GM04503 (cell line): ENCODE data around the gene COL8A1.
"Not testable (repeated sequence)": the region's sequence is repeated elsewhere in the genome, so short reads cannot be mapped to it uniquely, and the experiment has no call there.

Experiments used
- DNase-seq: peaks from one replicate; pipeline ENCODE4 v3.0.0-alpha.2; 2012; ENCODE audit warnings: low read depth

The COL8A1 gene

DNA sequence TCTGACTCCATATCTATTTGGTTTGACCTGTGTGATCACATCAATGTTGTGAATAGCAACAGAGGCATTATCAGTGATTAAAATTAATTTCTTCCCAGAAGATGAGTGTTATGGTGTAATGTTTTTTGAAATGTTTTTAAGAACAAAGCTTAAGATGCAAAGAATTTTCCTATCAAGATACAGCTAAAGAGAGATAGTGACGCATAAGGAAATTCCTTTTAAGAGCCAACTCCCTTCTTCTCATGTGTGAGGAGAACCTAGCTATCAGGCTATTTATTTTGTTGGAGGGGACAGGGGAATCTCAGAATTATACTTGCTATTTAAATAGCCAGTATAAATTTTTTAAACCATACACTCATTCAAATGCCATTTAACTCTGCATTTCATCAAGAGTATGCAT lies 71.3 kb downstream of the COL8A1 start:
- no peak for DNase-seq

DNA sequence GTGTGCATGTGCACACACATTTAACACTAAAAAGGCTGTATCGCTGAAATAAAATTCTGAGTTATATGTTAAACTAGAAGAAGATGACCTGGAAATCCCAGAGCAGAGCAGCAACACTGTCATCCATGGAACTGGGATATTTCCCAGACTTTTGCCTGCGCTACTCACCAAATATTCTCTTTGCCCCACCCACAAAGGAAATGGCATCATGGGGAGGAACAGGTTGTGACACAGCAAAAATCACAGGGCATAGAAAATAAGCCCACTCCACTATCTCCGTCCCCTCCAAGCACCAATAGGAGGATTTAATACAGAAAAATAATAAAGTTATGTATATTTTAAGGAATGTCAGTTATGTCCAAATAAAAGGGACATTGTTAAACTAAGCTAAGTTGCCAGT lies 71.7 kb downstream of the COL8A1 start:
- DNase-seq: no peak

DNA sequence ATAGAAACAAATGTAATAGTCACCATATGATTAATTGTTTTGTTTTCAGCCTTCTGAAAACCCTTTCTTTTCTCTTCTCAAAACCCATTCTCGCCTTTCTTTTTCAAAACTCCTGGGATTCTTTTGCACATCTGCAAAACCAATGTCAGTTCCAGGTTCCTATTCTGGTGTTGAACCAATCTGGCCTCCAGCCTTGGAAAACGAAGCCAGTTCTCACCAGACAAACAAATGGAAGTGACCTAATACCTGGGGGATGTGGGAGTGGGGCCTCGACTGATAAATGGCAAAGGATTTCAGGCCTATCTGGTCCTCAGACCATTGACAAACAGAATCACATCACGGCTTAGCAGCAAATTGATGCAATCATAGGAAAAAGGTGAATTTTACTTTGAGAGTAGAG lies 73.0 kb downstream of the COL8A1 start:
- no peak for DNase-seq

DNA sequence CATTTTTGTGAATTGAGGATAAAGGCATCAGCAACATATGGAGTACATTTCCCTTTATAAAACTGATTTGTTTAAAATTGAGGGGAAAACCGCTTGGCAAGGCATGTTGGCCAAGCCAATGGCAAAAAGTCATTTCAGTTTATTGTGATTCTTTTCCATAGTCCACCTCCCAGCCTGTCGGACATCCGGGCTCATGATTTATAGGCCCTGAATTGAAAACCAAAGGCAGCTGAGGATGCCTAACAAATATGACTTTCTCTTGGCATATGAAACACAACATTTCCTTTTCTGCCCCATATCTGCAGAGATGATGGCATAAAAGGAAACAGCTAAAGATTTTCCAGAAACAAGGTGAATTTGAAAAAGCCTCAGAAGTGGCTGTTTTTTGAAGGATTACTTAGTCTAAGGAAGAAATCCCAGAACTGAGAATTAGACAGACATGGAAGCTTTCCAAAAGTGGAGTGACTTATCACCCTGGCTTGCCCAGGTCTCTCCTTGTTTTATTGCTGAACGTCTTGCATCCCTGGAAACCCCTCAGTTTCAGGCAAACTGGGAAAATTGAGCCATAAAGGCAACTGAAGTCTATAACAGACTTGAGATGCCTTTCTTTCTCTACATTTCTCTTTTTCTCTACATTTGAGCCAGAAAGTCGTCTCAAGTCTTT lies 74.0 kb downstream of the COL8A1 start:
- no peak for DNase-seq

DNA sequence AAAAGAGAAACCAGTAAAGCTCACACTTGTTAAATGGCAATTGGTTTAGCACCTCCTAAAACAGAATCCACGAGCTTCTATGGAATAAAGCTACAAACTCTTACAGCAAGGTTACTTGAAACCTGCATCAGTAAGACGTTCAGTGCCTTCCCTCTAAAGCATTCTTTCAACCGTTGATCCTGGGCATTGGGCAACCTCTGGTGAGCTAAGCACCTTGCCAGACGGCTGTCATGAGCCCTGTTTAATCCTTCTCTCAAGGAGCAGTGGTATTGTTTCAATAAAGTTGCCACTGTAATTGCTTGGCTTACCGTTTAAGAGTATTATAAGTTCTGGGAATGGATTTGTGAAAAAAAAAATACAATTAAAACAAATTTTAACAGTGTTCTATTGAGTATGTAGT lies 75.0 kb downstream of the COL8A1 start:
- no peak for DNase-seq

DNA sequence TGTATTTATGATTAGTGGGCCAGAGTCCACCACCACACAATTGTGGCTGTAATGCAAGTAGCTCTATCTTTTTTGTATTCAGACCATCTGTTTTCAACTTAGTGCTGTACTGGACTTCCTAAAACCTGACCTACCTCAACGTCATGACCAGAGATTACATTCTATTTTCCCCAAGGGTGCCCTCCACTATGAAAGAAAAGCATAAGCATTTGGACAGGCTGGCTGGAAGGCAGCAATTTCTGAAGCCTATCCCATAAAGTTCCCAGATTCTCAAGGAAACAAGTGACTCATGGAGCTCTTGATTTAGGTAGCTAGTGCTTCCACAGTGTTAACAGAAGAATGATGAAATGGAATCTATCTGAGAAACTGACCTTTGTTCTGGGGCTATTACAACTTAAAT lies 75.8 kb downstream of the COL8A1 start:
- DNase-seq: peak; percentile 55

DNA sequence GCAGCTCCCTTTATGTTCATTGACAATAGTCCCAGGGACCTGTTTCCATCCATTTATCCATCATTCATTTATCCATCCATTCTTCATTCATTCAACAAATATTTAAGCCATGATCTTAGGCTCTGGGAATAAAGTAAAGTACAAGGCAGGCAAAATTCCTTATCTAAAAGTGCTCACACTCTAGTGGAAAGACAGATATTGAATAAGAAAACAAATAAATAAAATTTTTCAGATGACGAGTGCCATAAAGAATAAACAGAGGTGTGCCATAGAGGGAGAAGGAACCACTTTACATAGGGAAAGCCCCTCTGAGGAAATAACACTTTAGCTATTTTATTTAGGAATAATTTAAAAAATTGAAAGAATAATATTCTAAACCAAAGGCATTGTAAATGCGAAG lies 76.2 kb downstream of the COL8A1 start:
- DNase-seq: no peak

DNA sequence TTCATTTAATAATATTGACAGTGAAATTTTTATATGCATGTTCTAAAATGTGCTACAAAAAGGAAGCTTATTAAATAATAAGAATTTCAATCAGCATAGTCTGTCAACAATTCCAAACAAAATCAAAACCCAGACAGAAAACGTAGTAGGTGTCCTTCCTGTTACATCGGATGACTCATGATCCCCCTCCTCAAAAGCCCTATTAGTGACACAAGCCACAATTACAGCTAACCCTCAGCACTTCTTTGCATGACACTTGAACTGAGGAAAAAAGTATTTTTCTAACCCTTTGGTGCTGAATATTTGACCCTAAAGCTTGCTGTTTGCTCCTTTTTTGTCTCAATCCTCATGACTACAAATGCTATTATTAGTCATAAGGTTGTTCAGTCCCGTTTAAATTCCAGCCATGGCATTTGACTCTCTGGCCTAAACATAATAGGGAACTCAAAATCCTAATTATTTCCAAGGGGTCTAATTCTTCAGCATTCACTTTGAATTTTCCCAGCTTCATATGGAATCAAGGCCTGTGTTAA lies 78.1 kb downstream of the COL8A1 start:
- no peak for DNase-seq

DNA sequence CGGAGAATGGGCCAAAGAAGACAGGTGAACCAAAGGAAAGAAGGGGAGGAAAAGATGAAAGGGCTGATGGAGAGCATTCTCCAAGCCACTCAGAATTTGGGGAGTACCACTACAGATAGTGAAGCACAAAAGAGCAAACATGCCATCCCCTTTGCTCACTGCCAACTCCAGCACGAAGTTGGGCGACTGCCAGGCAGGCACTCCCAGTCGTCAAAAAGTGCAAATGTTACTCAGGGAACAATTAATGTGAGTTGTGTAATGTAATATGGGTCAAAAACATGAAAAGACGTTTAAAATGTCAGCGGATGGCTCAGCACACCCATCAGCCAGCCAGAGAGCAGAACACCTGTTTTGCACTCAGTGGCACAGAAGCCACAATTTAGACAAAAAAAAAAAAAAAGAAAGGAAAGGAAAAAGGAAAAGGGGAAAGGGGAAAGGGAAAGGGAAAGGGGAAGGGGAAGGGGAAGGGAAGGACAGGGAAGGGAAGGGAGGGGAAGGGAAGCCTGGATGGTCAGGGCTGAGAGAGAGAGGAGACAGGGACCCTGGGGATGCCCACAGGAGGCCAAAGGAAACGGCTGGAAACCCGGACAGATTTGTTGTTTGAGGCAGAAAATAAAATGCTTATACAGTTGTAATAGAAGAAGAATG lies 82.7 kb downstream of the COL8A1 start:
- DNase-seq: no peak

DNA sequence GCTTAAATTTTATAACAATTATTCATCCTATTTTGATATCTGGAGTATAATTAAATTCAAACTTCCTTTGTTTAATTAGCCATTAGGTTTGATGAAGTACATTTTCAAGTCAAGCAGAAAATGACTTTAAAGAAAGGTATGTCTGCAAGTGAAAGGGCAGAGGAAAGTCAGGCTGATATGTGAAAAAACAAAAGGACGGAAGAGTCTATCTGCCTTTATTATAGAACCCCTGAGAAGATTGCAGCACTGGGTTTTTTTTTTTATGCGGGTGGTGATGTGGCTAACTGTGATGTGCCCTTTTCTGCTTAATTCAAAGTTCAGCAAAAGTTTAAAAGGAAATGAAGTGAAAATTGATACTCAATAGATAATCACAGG lies 83.2 kb downstream of the COL8A1 start:
- DNase-seq: no peak

DNA sequence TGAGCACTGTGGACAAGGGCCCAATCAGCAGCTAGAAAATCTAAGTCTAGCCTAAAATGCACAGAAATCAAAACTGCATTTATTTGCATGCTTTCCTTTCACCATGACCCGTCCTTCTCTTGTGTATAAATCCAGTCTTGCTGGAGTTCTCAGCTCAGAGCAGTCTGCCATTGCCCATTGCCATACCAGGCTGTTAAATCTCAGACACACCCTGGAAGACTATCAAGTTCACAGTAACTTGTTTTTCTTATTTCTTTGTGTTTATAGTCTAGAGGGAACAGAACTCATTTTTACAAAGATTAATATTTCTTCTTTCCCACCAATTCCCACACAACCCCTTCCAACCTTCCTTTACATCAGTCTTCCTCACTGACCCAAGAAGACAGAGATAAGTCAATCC lies 85.9 kb downstream of the COL8A1 start:
- no peak for DNase-seq

DNA sequence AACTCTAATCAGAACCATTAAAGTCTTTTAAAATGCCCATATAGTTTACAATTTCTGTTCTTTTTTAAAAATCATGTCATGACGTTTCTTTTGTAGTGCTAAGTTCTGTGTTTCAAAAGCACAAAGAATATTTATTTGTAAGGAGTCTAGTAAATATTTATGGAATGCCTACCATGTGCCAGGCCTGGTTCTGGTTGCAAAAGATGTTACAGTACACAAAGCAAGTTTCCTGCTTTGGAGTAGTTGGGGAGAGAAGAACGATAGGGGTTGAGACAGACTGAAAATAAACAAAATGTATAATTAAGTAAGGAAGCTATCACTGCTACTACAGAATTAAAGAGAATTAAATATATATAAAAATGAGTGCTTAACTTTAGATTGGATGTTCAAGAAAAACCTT lies 92.5 kb downstream of the COL8A1 start:
- DNase-seq: no peak

DNA sequence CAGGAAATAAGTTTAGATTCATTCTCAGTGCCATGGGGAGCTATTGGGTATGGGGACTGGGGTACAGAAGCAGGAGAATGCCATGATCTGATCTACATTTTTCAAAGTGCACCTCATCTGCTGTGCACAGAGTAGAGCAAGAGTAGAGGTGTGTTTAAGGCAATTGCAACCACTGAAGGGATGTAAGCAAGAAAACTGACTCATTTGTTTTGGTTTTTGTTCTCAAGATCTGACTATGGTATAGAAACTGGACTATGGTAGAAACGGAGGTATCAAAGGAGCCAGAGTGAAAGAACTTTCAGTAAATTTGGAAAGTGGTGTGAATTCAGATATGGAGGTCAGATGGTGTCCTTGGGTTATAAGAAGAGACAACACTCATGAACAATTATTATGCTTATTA lies 93.1 kb downstream of the COL8A1 start:
- DNase-seq: no peak

DNA sequence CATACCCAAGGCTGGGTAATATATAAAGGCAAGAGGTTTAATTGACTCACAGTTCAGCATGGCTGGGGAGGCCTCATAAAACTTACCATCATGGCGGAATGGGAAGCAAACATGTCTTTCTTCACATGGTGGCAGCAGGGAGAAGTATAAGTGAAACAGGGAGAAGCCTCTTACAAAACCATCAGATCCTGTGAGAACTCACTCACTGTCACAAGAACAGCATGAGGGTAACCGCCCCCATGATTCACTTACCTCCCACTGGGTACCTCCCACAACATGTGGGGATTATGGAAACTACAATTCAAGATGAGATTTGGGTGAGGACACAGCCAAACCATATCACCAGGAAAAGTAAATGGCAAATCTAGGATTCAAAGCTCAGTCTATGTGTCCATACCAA lies 102.0 kb downstream of the COL8A1 start:
- DNase-seq: not testable (repeated sequence)

DNA sequence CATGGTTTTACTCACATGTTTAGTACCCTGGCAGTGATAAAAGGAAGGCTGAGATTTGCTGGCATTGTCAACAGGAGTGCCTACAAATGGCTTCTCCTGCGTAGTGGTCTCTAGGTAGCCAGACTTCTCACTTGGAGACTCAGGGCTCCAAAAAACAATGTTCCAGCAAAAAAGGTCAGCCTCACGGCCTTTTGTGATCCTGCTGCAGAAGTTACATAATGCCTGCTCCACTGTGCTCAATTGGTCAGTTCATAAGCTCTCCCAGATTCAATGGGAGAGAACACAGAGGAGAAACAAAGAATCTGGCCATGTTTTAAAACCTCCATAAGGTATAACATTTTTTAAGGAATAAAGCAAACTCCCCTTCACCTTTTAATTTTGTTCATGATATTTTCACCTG lies 103.2 kb downstream of the COL8A1 start:
- DNase-seq: no peak

DNA sequence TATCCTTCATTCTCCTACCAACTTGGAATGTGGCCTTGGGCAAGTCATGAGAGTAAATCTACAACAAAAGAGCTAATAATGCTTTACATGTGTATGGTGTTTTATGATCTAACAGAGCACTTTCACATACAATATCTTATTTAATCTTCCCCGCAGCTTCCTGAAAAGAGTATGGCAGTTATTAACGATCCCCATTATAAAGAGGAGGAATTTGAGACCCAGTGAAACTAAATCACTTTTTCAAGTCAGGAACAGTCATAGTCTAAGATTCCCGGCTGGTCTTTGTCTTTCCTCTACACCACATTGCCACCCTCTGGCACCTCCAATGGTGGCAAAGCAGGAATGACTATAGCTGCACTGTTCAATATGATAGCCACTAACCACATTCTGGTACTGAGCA lies 109.5 kb downstream of the COL8A1 start:
- no peak for DNase-seq

DNA sequence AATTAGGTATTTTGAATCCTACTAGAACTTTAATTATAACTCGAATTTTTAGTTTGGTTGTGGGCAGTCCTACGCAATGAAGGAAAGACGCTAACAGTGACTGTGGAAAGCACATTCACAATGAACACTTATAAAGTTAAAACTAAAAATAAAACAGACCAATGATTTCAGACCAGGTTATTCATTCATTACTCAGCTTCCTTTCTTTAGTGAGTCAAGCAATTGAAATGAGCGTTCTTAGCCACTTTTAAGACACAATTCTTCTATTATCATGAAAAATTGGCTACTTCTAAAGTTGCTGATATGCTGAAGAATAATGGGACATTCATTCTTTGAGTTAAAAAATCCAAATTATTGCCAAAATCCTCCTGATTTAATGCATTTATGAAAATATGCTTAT lies 113.3 kb downstream of the COL8A1 start:
- DNase-seq: no peak

DNA sequence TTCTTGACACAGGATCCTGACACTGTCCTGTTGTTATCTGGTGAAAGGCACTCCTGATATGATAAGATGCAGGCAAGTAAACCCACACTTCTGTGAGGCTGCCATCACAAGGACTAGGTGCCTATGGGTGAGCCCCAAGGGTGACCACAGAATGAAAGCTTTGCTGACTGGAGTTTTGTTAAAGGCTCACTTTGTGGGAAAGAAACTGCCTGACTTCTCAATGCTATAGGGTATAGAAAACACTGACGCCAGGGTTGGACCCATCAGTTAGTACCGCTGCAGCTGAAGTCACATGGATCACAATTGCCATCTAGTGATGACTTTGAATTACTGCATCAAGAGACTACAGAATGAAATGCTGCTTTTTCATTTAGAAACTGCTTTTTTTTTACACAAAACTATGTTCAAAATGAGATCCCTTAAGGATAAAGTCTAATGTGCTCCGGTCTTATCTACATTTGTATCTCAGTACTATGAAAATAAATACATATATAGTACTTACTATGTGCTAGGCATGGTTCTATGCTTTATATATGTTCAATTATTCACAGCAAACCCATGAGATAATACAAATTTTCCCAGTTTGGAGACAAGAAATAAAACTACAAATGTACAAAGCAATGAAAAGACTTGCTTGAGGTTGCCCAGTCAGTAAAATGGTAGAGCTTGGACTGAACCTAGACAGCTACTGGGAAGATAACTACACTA lies 115.0 kb downstream of the COL8A1 start:
- no peak for DNase-seq

DNA sequence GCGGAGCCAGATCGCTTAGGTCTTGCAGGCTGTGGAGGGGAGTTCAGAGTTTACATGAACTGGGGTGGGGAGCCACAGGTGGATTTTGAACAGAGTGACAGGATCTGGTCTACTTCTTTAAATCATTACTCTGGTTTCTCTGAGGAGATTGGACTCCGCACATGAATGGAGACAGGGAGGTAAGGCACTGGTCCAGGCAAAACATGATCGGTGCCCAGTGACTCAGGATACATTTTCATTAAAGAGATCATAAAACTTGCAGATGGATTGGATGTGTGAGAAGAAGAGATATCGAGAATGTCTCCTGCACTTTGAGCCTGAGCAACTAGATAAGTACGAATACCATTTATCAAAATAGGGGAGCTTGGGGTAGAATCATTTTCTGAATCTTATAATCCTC lies 117.4 kb downstream of the COL8A1 start:
- no peak for DNase-seq

DNA sequence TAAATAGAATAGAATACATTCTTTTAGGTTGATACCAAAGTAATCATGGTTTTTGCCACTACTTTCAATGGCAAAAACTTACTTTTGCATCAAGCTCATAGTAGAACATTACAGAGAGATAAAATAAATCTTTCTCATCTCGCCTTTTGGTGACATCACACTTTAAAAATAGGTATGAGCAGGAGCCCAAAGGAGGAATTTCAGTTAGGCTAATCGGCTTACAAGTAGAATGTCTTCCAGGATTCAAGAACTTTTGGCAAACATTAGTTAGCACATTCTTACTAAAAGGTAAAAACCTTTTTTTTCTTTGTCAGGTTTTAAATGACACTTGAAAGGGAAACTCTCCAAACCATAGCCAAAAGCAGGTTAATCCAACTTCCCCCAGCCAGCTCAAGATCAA lies 119.6 kb downstream of the COL8A1 start:
- no peak for DNase-seq

DNA sequence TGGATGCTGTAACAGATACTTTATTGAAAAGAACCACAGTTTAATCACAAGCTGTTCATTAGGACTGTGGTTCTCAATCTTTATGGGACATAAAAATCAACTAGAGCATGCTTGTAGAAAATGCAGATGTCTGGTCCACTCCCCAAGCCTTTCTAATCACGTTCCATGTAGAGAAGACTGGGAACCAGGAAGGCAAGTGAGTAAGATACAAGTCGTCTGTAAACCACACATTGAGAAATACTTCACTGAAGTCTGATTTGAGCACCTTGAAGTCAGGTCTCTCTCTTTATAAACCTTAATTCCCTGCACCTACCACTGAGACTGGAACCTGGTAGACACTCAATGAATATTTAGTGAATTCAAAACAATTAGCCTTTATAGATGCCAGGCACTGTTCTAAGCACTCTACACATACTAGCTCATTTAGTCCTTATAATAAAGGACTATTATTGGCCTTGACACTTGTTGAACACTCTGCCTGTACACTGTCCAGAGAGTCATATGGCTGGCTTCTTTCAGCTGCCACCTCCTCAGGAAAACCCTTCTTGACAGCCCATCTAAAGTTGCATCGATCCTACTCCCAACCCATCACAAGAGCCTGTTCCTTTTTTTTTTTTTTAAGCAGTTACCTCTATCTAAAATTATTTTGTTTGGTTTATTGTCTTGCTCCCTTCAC lies 120.2 kb downstream of the COL8A1 start:
- no peak for DNase-seq

DNA sequence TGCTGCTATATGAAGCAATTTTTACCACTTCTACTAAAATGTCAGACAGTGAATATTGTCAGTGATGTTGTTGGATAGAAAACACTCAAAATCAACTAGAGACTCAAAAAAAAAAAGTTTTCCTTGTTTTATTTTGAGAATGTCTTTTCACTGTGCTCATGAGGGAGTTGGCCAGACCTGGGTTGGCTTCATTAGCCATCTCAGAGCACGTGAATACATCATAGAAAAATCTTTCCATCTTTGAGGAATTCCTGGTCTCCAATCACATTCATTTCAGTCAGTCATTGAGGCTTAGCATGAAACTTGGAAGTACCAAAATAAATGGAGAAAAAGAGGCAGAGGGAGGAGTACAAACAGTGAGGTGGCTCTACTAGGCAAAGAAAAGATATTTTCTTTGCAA lies 121.6 kb downstream of the COL8A1 start:
- DNase-seq: no peak

DNA sequence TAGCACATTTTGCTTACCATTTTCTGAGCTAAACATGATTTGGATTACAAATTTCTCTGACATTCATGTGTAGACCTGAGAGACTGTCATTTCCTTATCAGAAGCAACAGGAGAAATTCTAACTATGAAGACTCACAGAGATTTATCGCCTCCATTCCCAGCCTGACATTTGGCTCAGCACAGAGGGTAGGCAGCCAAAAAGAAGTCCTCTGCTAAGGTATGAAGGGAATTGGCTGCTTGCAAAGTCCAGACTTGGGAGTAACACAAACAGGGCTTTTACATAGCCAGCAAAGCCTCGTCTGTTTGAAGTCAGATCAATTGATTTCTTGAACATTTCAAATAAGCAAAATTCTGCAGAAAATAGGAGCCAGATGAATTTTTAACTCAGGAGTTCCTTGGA lies 122.2 kb downstream of the COL8A1 start:
- no peak for DNase-seq
